ENCODE data around the gene SHANK2.

Gene SHANK2

GRCh38 chr11:71228961-71229360 lies 23.4 kb downstream of the SHANK2 start:
- no peak overlapping the region for H3K4me3 ChIP-seq (replicated peaks in 1 of 2; ENCODE audit: low read depth in 2 of 2, low read length in 2 of 2)
- TF ChIP-seq CTCF (IDR thresholded peaks at IDR 0.05; ENCODE audit: low read depth, low read length) = no peak
- DNase-seq (ENCODE audit: low read depth in 2 of 2) = no peak

- no peak overlapping the region for H3K4me3 ChIP-seq (replicated peaks in 1 of 2; ENCODE audit: low read depth in 2 of 2, low read length in 2 of 2)
- no peak for TF ChIP-seq CTCF (IDR thresholded peaks at IDR 0.05; ENCODE audit: low read depth, low read length)
- no peak for DNase-seq (ENCODE audit: low read depth in 2 of 2)
Observed at GRCh38 chr11:71227058-71227659, 25.2 kb downstream of the SHANK2 start.

GRCh38 chr11:71223671-71224660 lies 28.4 kb downstream of the SHANK2 start:
- no peak overlapping the region for H3K4me3 ChIP-seq (replicated peaks in 1 of 2; ENCODE audit: low read depth in 2 of 2, low read length in 2 of 2)
- no peak for DNase-seq (ENCODE audit: low read depth in 2 of 2)
- TF ChIP-seq CTCF (IDR thresholded peaks at IDR 0.05; ENCODE audit: low read depth, low read length) = no peak

- TF ChIP-seq CTCF (IDR thresholded peaks at IDR 0.05; ENCODE audit: low read depth, low read length) = no peak
- no peak overlapping the region for H3K4me3 ChIP-seq (replicated peaks in 1 of 2; ENCODE audit: low read depth in 2 of 2, low read length in 2 of 2)
Observed at GRCh38 chr11:71223081-71223405, 29.3 kb downstream of the SHANK2 start.

GRCh38 chr11:71222318-71223080 lies 29.9 kb downstream of the SHANK2 start:
- TF ChIP-seq CTCF (IDR thresholded peaks at IDR 0.05; ENCODE audit: low read depth, low read length) = no peak
- no peak for DNase-seq (ENCODE audit: low read depth in 2 of 2)
- no peak overlapping the region for H3K4me3 ChIP-seq (replicated peaks in 1 of 2; ENCODE audit: low read depth in 2 of 2, low read length in 2 of 2)

More at GRCh38 chr11:71223081-71223405, 29.3 kb downstream of the SHANK2 start:
- DNase-seq (ENCODE audit: low read depth in 2 of 2) = no peak

GRCh38 chr11:71221821-71222220 lies 30.6 kb downstream of the SHANK2 start:
- no peak overlapping the region for H3K4me3 ChIP-seq (replicated peaks in 1 of 2; ENCODE audit: low read depth in 2 of 2, low read length in 2 of 2)
- TF ChIP-seq CTCF (IDR thresholded peaks at IDR 0.05; ENCODE audit: low read depth, low read length) = no peak

More at GRCh38 chr11:71221821-71222220, 30.6 kb downstream of the SHANK2 start:
- no peak for DNase-seq (ENCODE audit: low read depth in 2 of 2)
